HEK293 (cell line): ENCODE measurements around the gene POU2AF1.

Experiments
- EGR2 ChIP-seq: fragments of 450-650 bp; formaldehyde crosslinking; IDR thresholded peaks from 2 replicates; pipeline ENCODE4 v1.5.1; 2016; ENCODE audit warnings: low read depth, missing biosample characterization, missing genetic modification characterization
- FEZF1 ChIP-seq: fragments of 450-650 bp; formaldehyde crosslinking; IDR thresholded peaks from 2 replicates; pipeline ENCODE4 v1.5.1; 2016; ENCODE audit warnings: missing biosample characterization, missing genetic modification characterization
- KLF16 ChIP-seq: fragments of 450-650 bp; formaldehyde crosslinking; IDR thresholded peaks from 2 replicates; pipeline ENCODE4 v1.5.1; 2017; ENCODE audit warnings: missing biosample characterization, missing genetic modification characterization
- OVOL3 ChIP-seq: fragments of 450-650 bp; formaldehyde crosslinking; IDR thresholded peaks from 2 replicates; pipeline ENCODE4 v1.5.1; 2016; ENCODE audit warnings: missing biosample characterization, missing genetic modification characterization
- RBAK ChIP-seq: fragments of 450-650 bp; formaldehyde crosslinking; IDR thresholded peaks from 2 replicates; pipeline ENCODE4 v1.5.1; 2016; ENCODE audit warnings: missing biosample characterization, missing genetic modification characterization
- SP3 ChIP-seq: fragments of 450-650 bp; formaldehyde crosslinking; IDR thresholded peaks from 2 replicates; pipeline ENCODE4 v1.5.1; 2016; ENCODE audit warnings: missing biosample characterization, missing genetic modification characterization
- TCF7L2 ChIP-seq: IDR thresholded peaks from 2 replicates; pipeline ENCODE4 v1.6.1; 2011; ENCODE audit warnings: low read depth, mild to moderate bottlenecking, inconsistent platforms, low read length, moderate library complexity, borderline replicate concordance
- ZBTB1 ChIP-seq: fragments of 450-650 bp; formaldehyde crosslinking; IDR thresholded peaks from 2 replicates; pipeline ENCODE4 v1.5.1; 2016; ENCODE audit warnings: missing biosample characterization, missing genetic modification characterization
- ZBTB21 ChIP-seq: fragments of 450-650 bp; formaldehyde crosslinking; IDR thresholded peaks from 2 replicates; pipeline ENCODE4 v1.5.1; 2017; ENCODE audit warnings: missing biosample characterization, missing genetic modification characterization
- ZBTB7A ChIP-seq: fragments of 450-650 bp; formaldehyde crosslinking; IDR thresholded peaks from 2 replicates; pipeline ENCODE4 v1.5.1; 2016; ENCODE audit warnings: low read depth, missing biosample characterization, missing genetic modification characterization
- ZFP37 ChIP-seq: fragments of 450-650 bp; formaldehyde crosslinking; IDR thresholded peaks from 2 replicates; pipeline ENCODE4 v1.5.1; 2016; ENCODE audit warnings: missing biosample characterization, missing genetic modification characterization
- ZNF138 ChIP-seq: fragments of 450-650 bp; formaldehyde crosslinking; IDR thresholded peaks from 2 replicates; pipeline ENCODE4 v1.5.1; 2016; ENCODE audit warnings: missing biosample characterization, missing genetic modification characterization, borderline replicate concordance
- ZNF23 ChIP-seq: fragments of 450-650 bp; formaldehyde crosslinking; IDR thresholded peaks from 2 replicates; pipeline ENCODE4 v1.5.1; 2016; ENCODE audit warnings: missing biosample characterization, missing genetic modification characterization, borderline replicate concordance
- ZNF274 ChIP-seq, 2 experiments: fragments of 200-500 bp in 1 of 2; fragments of 450-650 bp in 1 of 2; sonication (Bioruptor generic) in 1 of 2; formaldehyde crosslinking in 1 of 2; IDR thresholded peaks; 2 replicates each; pipeline versions ENCODE4 v1.5.1 to v1.6.1; 2014 to 2016; ENCODE audit warnings: borderline replicate concordance in 1 of 2, inconsistent platforms in 1 of 2, low read length in 1 of 2, missing biosample characterization in 1 of 2, missing genetic modification characterization in 1 of 2
- ZNF350 ChIP-seq: fragments of 450-650 bp; formaldehyde crosslinking; IDR thresholded peaks from 2 replicates; pipeline ENCODE4 v1.5.0; 2017; ENCODE audit warnings: missing biosample characterization, mild to moderate bottlenecking, missing genetic modification characterization
- ZNF404 ChIP-seq: fragments of 450-650 bp; formaldehyde crosslinking; IDR thresholded peaks from 2 replicates; pipeline ENCODE4 v1.5.1; 2017; ENCODE audit warnings: missing biosample characterization, missing genetic modification characterization
- ZNF521 ChIP-seq: fragments of 450-650 bp; formaldehyde crosslinking; IDR thresholded peaks from 2 replicates; pipeline ENCODE4 v1.5.1; 2017; ENCODE audit warnings: missing biosample characterization, mild to moderate bottlenecking, missing genetic modification characterization
- ZNF658 ChIP-seq: fragments of 450-650 bp; formaldehyde crosslinking; IDR thresholded peaks from 2 replicates; pipeline ENCODE4; 2016; ENCODE audit warnings: missing biosample characterization, missing genetic modification characterization
- ZNF701 ChIP-seq: fragments of 450-650 bp; formaldehyde crosslinking; IDR thresholded peaks from 2 replicates; pipeline ENCODE4 v1.5.1; 2016; ENCODE audit warnings: missing biosample characterization, missing genetic modification characterization
- ZNF776 ChIP-seq: fragments of 450-650 bp; formaldehyde crosslinking; IDR thresholded peaks from 2 replicates; pipeline ENCODE4 v1.5.0; 2017; ENCODE audit warnings: missing biosample characterization, missing genetic modification characterization, borderline replicate concordance
- ZNF837 ChIP-seq: fragments of 450-650 bp; formaldehyde crosslinking; IDR thresholded peaks from 2 replicates; pipeline ENCODE4 v1.5.1; 2016; ENCODE audit warnings: missing biosample characterization, missing genetic modification characterization
- TF ChIP-seq, protein P1 (sequence below): fragments of 450-650 bp; formaldehyde crosslinking; IDR thresholded peaks from 2 replicates; pipeline ENCODE4 v1.5.1; 2017; ENCODE audit warnings: missing biosample characterization, missing genetic modification characterization
- TF ChIP-seq, protein P2 (sequence below): fragments of 450-650 bp; formaldehyde crosslinking; IDR thresholded peaks from 2 replicates; pipeline ENCODE4 v1.5.1; 2016; ENCODE audit warnings: missing biosample characterization, missing genetic modification characterization
- TF ChIP-seq, protein P3 (sequence below): fragments of 450-650 bp; formaldehyde crosslinking; IDR thresholded peaks from 2 replicates; pipeline ENCODE4 v1.5.1; 2016; ENCODE audit warnings: missing biosample characterization, missing genetic modification characterization, borderline replicate concordance
- TF ChIP-seq, protein P4 (sequence below): fragments of 450-650 bp; IDR thresholded peaks from 2 replicates; pipeline ENCODE4 v1.5.1; 2018; ENCODE audit warnings: missing biosample characterization, mild to moderate bottlenecking, missing genetic modification characterization
- TF ChIP-seq, protein P5 (sequence below): fragments of 450-650 bp; formaldehyde crosslinking; IDR thresholded peaks from 2 replicates; pipeline ENCODE4 v1.5.1; 2016; ENCODE audit warnings: missing biosample characterization, missing genetic modification characterization

POU2AF1 gene

DNA sequence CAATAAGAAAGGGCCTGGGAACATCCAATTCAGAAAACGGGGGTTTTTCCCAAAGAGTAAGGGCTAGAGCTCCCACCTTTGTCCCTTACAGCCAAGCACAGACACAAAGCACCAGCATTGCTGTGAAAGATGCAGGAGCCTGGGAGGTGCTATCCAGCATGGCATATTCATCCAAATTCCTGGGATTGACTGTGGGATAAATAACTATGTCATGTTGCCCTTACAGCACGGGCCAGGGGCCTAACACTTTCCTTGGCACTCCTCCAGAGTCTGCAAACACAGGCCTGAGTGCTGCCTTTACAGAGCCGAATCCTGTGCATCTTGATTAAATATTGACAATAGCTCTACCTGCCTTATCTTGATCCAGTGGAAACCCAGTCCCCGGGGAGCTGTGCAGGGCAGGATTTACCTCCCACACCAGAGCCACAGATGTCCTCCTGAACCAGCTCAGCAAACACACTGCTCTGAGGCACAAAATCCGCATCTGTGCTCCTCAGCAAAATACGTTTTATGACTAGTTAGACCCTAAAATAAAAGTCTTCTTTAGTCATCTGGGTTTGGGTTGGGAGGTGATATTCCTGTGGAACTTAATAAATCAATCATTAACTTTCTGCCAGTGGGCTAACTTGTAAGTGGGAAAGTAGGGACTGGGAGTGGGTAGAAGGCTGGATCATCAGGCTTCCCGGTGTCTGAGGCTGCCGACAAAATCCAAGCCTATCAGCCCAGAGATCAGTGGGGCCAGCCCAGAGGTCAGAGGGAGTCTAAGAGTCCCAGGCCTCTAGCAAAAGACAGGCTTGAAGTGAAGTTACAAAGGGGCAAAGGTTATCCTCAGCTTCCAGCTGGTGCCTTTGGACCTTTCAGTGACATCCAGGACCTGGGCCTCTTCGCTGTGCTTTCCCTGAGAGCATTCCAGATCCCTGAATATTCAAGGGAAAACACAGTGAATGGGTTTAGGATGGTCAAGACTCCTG, 44.3 kb downstream of the POU2AF1 start (continued):
- TF ChIP-seq EGR2 (tag by site-specific recombination) (0 out of 2 replicates have a peak, but pooled peaks have one; percentile 14), ZBTB7A (tag by site-specific recombination) (no peak), ZNF701 (no peak), ZNF138 (tag by site-specific recombination) (no peak), ZBTB1 (no peak), FEZF1 (tag by site-specific recombination) (peak; percentile 27; the same call in 1 of the 2 replicates), ZFP37 (no peak), TCF7L2 (no peak), ZNF658 (tag by site-specific recombination) (no peak), OVOL3 (no peak), ZNF23 (tag by site-specific recombination) (no peak), ZNF521 (tag by site-specific recombination) (no peak), ZBTB21 (no peak), ZNF837 (tag by site-specific recombination) (no peak), RBAK (tag by site-specific recombination) (no peak), ZNF274 (IDR thresholded peaks at IDR 0.05; ENCODE audit: low read length) (no peak), ZNF274 (tag by site-specific recombination; IDR thresholded peaks at IDR 0.05; ENCODE audit: borderline replicate concordance) (no peak), KLF16 (tag by site-specific recombination) (no peak), ZNF776 (tag by site-specific recombination) (no peak), SP3 (no peak), ZNF404 (0 out of 2 replicates have a peak, but pooled peaks have one; percentile 26), ZNF350 (tag by site-specific recombination) (no peak)
- TF ChIP-seq, protein P1, sequence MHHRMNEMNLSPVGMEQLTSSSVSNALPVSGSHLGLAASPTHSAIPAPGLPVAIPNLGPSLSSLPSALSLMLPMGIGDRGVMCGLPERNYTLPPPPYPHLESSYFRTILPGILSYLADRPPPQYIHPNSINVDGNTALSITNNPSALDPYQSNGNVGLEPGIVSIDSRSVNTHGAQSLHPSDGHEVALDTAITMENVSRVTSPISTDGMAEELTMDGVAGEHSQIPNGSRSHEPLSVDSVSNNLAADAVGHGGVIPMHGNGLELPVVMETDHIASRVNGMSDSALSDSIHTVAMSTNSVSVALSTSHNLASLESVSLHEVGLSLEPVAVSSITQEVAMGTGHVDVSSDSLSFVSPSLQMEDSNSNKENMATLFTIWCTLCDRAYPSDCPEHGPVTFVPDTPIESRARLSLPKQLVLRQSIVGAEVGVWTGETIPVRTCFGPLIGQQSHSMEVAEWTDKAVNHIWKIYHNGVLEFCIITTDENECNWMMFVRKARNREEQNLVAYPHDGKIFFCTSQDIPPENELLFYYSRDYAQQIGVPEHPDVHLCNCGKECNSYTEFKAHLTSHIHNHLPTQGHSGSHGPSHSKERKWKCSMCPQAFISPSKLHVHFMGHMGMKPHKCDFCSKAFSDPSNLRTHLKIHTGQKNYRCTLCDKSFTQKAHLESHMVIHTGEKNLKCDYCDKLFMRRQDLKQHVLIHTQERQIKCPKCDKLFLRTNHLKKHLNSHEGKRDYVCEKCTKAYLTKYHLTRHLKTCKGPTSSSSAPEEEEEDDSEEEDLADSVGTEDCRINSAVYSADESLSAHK: no peak
- TF ChIP-seq, protein P2, sequence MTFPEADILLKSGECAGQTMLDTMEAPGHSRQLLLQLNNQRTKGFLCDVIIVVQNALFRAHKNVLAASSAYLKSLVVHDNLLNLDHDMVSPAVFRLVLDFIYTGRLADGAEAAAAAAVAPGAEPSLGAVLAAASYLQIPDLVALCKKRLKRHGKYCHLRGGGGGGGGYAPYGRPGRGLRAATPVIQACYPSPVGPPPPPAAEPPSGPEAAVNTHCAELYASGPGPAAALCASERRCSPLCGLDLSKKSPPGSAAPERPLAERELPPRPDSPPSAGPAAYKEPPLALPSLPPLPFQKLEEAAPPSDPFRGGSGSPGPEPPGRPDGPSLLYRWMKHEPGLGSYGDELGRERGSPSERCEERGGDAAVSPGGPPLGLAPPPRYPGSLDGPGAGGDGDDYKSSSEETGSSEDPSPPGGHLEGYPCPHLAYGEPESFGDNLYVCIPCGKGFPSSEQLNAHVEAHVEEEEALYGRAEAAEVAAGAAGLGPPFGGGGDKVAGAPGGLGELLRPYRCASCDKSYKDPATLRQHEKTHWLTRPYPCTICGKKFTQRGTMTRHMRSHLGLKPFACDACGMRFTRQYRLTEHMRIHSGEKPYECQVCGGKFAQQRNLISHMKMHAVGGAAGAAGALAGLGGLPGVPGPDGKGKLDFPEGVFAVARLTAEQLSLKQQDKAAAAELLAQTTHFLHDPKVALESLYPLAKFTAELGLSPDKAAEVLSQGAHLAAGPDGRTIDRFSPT (tag by site-specific recombination): no peak
- TF ChIP-seq, protein P3, sequence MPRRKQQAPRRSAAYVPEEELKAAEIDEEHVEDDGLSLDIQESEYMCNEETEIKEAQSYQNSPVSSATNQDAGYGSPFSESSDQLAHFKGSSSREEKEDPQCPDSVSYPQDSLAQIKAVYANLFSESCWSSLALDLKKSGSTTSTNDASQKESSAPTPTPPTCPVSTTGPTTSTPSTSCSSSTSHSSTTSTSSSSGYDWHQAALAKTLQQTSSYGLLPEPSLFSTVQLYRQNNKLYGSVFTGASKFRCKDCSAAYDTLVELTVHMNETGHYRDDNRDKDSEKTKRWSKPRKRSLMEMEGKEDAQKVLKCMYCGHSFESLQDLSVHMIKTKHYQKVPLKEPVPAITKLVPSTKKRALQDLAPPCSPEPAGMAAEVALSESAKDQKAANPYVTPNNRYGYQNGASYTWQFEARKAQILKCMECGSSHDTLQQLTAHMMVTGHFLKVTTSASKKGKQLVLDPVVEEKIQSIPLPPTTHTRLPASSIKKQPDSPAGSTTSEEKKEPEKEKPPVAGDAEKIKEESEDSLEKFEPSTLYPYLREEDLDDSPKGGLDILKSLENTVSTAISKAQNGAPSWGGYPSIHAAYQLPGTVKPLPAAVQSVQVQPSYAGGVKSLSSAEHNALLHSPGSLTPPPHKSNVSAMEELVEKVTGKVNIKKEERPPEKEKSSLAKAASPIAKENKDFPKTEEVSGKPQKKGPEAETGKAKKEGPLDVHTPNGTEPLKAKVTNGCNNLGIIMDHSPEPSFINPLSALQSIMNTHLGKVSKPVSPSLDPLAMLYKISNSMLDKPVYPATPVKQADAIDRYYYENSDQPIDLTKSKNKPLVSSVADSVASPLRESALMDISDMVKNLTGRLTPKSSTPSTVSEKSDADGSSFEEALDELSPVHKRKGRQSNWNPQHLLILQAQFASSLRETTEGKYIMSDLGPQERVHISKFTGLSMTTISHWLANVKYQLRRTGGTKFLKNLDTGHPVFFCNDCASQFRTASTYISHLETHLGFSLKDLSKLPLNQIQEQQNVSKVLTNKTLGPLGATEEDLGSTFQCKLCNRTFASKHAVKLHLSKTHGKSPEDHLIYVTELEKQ (tag by site-specific recombination): no peak
- TF ChIP-seq, protein P4, sequence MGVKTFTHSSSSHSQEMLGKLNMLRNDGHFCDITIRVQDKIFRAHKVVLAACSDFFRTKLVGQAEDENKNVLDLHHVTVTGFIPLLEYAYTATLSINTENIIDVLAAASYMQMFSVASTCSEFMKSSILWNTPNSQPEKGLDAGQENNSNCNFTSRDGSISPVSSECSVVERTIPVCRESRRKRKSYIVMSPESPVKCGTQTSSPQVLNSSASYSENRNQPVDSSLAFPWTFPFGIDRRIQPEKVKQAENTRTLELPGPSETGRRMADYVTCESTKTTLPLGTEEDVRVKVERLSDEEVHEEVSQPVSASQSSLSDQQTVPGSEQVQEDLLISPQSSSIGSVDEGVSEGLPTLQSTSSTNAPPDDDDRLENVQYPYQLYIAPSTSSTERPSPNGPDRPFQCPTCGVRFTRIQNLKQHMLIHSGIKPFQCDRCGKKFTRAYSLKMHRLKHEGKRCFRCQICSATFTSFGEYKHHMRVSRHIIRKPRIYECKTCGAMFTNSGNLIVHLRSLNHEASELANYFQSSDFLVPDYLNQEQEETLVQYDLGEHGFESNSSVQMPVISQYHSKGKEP (tag by site-specific recombination): peak; percentile 29; the same call in 1 of the 2 replicates
- TF ChIP-seq, protein P5, sequence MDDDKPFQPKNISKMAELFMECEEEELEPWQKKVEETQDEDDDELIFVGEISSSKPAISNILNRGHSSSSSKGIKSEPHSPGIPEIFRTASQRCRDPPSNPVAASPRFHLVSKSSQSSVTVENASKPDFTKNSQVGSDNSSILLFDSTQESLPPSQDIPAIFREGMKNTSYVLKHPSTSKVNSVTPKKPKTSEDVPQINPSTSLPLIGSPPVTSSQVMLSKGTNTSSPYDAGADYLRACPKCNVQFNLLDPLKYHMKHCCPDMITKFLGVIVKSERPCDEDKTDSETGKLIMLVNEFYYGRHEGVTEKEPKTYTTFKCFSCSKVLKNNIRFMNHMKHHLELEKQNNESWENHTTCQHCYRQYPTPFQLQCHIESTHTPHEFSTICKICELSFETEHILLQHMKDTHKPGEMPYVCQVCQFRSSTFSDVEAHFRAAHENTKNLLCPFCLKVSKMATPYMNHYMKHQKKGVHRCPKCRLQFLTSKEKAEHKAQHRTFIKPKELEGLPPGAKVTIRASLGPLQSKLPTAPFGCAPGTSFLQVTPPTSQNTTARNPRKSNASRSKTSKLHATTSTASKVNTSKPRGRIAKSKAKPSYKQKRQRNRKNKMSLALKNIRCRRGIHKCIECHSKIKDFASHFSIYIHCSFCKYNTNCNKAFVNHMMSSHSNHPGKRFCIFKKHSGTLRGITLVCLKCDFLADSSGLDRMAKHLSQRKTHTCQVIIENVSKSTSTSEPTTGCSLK (tag by site-specific recombination): no peak
